Mucosa of rectum (tissue), 2 donors: Measurements from ENCODE around the gene KCNB1.

Source experiments
- H3K27ac ChIP-seq, 2 donors: one replicate each; pipeline ENCODE4 v1.7.0; 2013; ENCODE audit warnings: inconsistent platforms in 2 of 2, low read depth in 2 of 2, low read length in 2 of 2
- H3K27me3 ChIP-seq, 2 donors: one replicate each; pipeline ENCODE4 v1.7.0; 2013; ENCODE audit warnings: low read length in 2 of 2; ENCODE audit not compliant: control insufficient read depth in 2 of 2, insufficient read depth in 2 of 2
- H3K36me3 ChIP-seq, 2 donors: one replicate each; pipeline ENCODE4 v1.7.0; 2013; ENCODE audit warnings: low read length in 2 of 2; ENCODE audit not compliant: control insufficient read depth in 2 of 2, insufficient read depth in 2 of 2
- H3K4me1 ChIP-seq, 2 donors: one replicate each; pipeline ENCODE4 v1.7.0; 2013; ENCODE audit warnings: low read length in 2 of 2, mild to moderate bottlenecking in 1 of 2; ENCODE audit not compliant: control insufficient read depth in 2 of 2, insufficient read depth in 2 of 2
- H3K4me3 ChIP-seq, 2 donors: one replicate each; pipeline ENCODE4 v1.7.0; 2013; ENCODE audit warnings: low read length in 2 of 2
- H3K9ac ChIP-seq, 2 donors: one replicate each; pipeline ENCODE4 v1.7.0; 2013; ENCODE audit warnings: low read length in 2 of 2, low read depth in 1 of 2, mild to moderate bottlenecking in 1 of 2
- H3K9me3 ChIP-seq, 2 donors: one replicate each; pipeline ENCODE4 v1.7.0; 2013; ENCODE audit warnings: low read length in 2 of 2; ENCODE audit not compliant: control insufficient read depth in 2 of 2
- donor health status: healthy.
- donor health status: Normal muscosa, but diverticular disease.

Gene KCNB1

DNA sequence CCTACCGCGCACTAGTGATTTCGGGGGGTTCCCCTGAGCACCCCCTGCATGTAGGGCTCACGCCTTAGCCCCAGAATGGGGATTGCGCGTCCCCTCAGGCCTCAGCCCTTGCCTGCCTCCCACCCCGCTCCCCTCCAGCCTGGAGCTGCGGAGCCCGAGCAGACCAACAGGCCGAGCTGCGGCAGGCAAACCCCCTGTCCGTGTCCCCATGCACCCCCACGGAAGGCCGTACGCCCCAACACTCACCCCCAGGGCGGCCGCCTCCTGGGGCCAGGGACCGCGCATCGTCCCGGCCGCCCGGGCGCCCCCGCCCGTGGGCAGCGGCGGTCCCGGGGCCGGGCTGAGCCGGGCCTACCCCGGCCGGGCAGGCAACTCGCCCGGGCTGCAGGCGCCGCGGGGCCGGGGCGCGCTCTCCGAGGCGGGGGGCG lies 1.2 kb upstream of the KCNB1 start:
- Histone ChIP-seq H3K27me3 (peaks cover 7 to 32% of the 10 kb centered on the region in 2 donors), H3K4me1 (peaks cover 3 to 4% of the 10 kb centered on the region in 2 donors), H3K4me3 (no peak overlapping the region), H3K36me3 (no peaks in the 10 kb centered on the region), H3K9me3 (no peaks in the 10 kb centered on the region), H3K9ac (no peak overlapping the region), H3K27ac (no peak overlapping the region)

DNA sequence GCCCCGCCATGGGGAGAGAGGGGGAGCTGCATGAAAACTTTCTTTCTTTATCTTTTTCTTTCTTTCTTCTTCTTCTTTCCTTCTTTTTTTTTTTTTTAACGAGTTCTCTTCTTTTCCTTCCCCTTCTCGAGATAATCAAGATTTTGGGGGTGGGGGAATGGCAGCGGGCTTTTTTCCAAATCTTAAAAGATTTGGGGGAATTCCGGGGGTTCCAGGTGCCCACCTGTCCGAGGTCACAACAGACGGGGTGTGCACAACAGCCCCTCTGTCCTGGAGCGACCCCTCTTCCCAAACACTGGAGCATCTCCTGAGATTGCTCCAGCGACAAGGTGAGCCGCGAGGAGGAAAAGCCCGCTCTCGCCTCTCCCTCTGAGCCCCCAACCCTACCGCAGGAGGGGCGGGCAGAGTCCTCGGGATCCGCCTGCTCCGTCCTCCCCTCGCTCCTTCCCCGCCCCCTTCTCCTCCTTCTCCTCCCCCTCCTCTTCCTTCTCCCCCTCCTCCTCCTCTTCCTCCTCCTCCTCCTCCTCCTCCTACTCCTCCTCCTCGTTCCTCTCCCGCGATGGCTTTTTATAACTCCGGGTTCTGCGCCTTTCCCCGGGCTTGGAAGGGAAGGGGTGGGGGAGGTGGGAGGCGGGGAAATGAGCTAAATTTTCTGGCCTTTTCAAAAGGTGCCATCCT lies 689 bp upstream of the KCNB1 start:
- H3K36me3 ChIP-seq, result no peaks in the 10 kb centered on the region
- peaks cover 3 to 4% of the 10 kb centered on the region in 2 donors for H3K4me1 ChIP-seq
- H3K9ac ChIP-seq, result no peak overlapping the region
- no peaks in the 10 kb centered on the region for H3K9me3 ChIP-seq
- no peak overlapping the region for H3K4me3 ChIP-seq
- no peak overlapping the region for H3K27ac ChIP-seq
- peaks cover 7 to 32% of the 10 kb centered on the region in 2 donors for H3K27me3 ChIP-seq

DNA sequence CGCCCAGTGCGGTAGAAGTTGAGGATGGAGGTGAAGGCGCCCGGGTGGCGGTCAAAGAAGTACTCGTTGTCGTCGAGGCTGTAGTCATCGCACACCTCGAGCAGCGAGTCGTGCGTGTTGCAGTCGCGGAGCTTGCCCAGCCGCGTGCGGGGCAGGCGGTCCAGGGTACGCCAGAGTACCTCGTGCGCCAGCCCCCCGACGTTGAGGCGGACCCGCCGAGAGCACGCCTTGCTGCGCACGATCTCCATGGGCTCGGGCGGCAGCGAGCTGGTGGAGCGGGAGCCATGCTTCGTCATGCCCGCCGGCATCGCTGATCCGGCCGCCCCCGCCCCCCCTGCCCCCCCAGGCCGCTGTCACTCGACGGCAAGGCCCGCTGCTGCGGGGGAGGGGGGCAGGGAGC lies 295 bp downstream of the KCNB1 start:
- no peak overlapping the region for H3K27ac ChIP-seq
- H3K36me3 ChIP-seq, result no peaks in the 10 kb centered on the region
- no peak overlapping the region for H3K9ac ChIP-seq
- peaks cover 3 to 4% of the 10 kb centered on the region in 2 donors for H3K4me1 ChIP-seq
- no peak overlapping the region for H3K4me3 ChIP-seq
- H3K27me3 ChIP-seq, result peaks cover 7 to 28% of the 10 kb centered on the region in 2 donors
- no peaks in the 10 kb centered on the region for H3K9me3 ChIP-seq

GRCh38 chr20:49481116-49481515 lies 1.4 kb downstream of the KCNB1 start:
- Histone ChIP-seq H3K9me3 (no peaks in the 10 kb centered on the region), H3K9ac (no peak overlapping the region), H3K4me1 (peaks cover 3 to 4% of the 10 kb centered on the region in 2 donors), H3K27me3 (peaks cover 7 to 21% of the 10 kb centered on the region in 2 donors), H3K27ac (no peak overlapping the region), H3K36me3 (no peaks in the 10 kb centered on the region), H3K4me3 (no peak overlapping the region)

DNA sequence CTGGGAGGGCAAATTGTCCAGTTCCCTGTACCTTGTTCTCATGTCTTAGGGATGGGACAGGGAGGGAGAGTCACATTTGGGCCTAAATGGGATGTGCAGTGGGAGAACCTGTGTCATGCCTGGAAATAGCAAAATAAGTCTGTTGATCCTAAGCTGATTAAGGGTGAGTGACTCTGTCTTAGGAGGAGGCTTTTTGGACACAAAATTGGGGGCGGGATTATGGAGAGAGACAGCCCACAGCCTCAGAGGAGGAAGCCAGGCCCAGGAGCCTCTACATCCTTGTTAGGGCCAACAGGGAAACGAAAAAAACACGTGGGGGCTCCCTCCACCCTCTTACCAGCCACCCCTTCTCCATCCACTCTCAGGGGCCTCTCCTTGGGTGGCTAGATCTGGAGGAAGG lies 2.2 kb downstream of the KCNB1 start:
- H3K27ac ChIP-seq, result no peak overlapping the region
- no peaks in the 10 kb centered on the region for H3K9me3 ChIP-seq
- H3K9ac ChIP-seq, result no peak overlapping the region
- peaks cover 3 to 4% of the 10 kb centered on the region in 2 donors for H3K4me1 ChIP-seq
- H3K36me3 ChIP-seq, result no peaks in the 10 kb centered on the region
- peaks cover 4 to 15% of the 10 kb centered on the region in 2 donors for H3K27me3 ChIP-seq
- H3K4me3 ChIP-seq, result no peak overlapping the region

GRCh38 chr20:49479785-49480184 lies 2.7 kb downstream of the KCNB1 start:
- H3K4me3 ChIP-seq, result no peak overlapping the region
- peaks cover 3 to 11% of the 10 kb centered on the region in 2 donors for H3K27me3 ChIP-seq
- no peaks in the 10 kb centered on the region for H3K36me3 ChIP-seq
- no peaks in the 10 kb centered on the region for H3K9me3 ChIP-seq
- no peak overlapping the region for H3K27ac ChIP-seq
- H3K4me1 ChIP-seq, result peaks cover 3 to 4% of the 10 kb centered on the region in 2 donors
- H3K9ac ChIP-seq, result no peak overlapping the region

GRCh38 chr20:49478754-49479689 lies 3.4 kb downstream of the KCNB1 start:
- Histone ChIP-seq H3K4me1 (no peaks in the 10 kb centered on the region), H3K27me3 (peaks cover 0 to 14% of the 10 kb centered on the region in 2 donors), H3K9ac (no peak overlapping the region), H3K36me3 (no peaks in the 10 kb centered on the region), H3K4me3 (no peak overlapping the region), H3K9me3 (no peaks in the 10 kb centered on the region), H3K27ac (no peak overlapping the region)

DNA sequence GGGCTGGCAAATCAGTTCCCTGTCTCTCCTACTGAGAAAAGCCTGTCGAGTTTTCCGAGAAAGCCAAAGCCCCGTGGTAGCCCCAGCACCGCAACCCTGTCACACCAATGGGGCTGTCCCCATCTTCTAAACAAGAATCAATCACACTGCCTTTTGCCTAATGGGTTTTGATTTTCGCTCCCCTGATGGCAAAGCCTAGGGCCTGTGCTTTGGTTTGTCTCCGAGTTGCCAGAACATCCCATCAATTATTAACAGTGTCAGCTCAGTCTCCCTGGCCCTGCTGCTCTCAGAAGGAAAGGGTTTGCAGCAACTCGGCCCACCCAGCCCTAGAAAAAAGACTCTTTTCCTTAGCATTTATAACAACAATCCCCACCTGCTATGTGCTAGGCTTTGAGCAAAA lies 4.2 kb downstream of the KCNB1 start:
- Histone ChIP-seq H3K4me1 (no peaks in the 10 kb centered on the region), H3K9me3 (no peaks in the 10 kb centered on the region), H3K4me3 (no peak overlapping the region), H3K27me3 (peaks cover 0 to 14% of the 10 kb centered on the region in 2 donors), H3K36me3 (no peaks in the 10 kb centered on the region), H3K27ac (no peak overlapping the region), H3K9ac (no peak overlapping the region)

DNA sequence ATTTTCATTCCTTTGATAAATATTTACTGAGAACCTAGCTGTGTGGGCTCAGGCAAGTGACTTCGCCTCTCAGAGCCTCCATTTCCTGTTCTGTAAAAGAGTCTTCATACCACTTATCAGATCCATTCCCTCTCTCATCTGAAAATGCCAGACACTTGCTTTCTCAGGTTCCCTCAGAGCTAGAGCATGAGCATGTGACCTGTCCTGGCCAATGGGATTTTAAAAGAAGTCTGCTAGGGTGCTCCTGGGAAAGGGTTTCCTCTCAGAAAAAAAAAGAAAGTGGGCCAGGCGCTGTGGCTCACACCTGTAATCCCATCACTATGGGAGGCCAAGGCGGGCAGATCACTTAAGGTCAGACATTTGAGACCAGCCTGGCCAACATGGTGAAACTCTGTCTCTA lies 5.3 kb downstream of the KCNB1 start:
- Histone ChIP-seq H3K4me1 (no peaks in the 10 kb centered on the region), H3K27me3 (peaks cover 0 to 11% of the 10 kb centered on the region in 2 donors), H3K27ac (no peak overlapping the region)

GRCh38 chr20:49476016-49476355 lies 6.5 kb downstream of the KCNB1 start:
- Histone ChIP-seq H3K9ac (no peak overlapping the region), H3K4me1 (no peaks in the 10 kb centered on the region), H3K36me3 (no peaks in the 10 kb centered on the region), H3K27ac (no peak overlapping the region), H3K4me3 (no peak overlapping the region), H3K27me3 (peaks cover 4 to 5% of the 10 kb centered on the region in 2 donors), H3K9me3 (no peaks in the 10 kb centered on the region)

More for the DNA sequence above, 5.3 kb downstream of the KCNB1 start:
- Histone ChIP-seq H3K9me3 (no peaks in the 10 kb centered on the region), H3K36me3 (no peaks in the 10 kb centered on the region), H3K9ac (no peak overlapping the region), H3K4me3 (no peak overlapping the region)
